Measurements from ENCODE around the gene INTS7. TPM values are rescaled to one million over a fixed set of nuclear protein-coding genes. Genes with fewer than 3 reads are reported as not detected.
"Not testable (repeated sequence)": the region's sequence is repeated elsewhere in the genome, so short reads cannot be mapped to it uniquely, and the experiment has no call there.

INTS7 gene
- total RNA-seq, 1 donor from 2014 or later = 19.1 TPM

DNA sequence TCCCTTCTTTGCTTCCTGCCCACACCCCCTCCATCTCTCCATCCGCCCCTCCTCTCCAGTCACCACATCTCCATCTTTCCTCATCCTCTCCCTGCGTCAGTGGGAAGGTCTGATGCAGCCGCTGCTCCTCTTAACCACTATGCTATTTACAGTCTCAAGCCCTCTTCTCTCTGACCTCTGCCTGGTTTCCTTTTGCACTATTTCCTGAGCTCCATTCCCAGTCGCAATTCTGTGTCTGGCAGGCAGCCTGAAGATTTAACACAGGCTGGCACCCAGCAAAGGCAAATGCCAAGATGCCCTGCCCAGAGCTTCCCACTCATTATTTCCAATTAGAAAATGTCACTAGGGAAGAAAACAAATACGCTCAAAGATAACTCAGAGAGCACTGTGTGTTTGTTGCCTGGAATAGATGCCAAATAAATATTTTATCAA is 115.2 kb downstream of the INTS7 start:
- TF ChIP-seq, protein P1, sequence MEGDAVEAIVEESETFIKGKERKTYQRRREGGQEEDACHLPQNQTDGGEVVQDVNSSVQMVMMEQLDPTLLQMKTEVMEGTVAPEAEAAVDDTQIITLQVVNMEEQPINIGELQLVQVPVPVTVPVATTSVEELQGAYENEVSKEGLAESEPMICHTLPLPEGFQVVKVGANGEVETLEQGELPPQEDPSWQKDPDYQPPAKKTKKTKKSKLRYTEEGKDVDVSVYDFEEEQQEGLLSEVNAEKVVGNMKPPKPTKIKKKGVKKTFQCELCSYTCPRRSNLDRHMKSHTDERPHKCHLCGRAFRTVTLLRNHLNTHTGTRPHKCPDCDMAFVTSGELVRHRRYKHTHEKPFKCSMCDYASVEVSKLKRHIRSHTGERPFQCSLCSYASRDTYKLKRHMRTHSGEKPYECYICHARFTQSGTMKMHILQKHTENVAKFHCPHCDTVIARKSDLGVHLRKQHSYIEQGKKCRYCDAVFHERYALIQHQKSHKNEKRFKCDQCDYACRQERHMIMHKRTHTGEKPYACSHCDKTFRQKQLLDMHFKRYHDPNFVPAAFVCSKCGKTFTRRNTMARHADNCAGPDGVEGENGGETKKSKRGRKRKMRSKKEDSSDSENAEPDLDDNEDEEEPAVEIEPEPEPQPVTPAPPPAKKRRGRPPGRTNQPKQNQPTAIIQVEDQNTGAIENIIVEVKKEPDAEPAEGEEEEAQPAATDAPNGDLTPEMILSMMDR (IDR thresholded peaks at IDR 0.05) = no peak
- DNase-seq (no peak), ATAC-seq (ENCODE audit: low read depth) (no peak)
- H3K9me3 Mint-ChIP-seq = no peaks in the 10 kb centered on the region
- POLR2A ChIA-PET = no interaction called here
- CTCF ChIA-PET = no interaction called here
- H3K36me3 Mint-ChIP-seq (ENCODE audit: low read depth) = no peaks in the 10 kb centered on the region
- H3K27me3 Mint-ChIP-seq = peaks cover 2% of the 10 kb centered on the region
- intact Hi-C loops (cut with micrococcal nuclease) = no loop called here
- H3K27ac Mint-ChIP-seq = no peak overlapping the region
- H3K4me1 Mint-ChIP-seq = peaks cover 3% of the 10 kb centered on the region
- H3K4me3 Mint-ChIP-seq = no peak overlapping the region

DNA sequence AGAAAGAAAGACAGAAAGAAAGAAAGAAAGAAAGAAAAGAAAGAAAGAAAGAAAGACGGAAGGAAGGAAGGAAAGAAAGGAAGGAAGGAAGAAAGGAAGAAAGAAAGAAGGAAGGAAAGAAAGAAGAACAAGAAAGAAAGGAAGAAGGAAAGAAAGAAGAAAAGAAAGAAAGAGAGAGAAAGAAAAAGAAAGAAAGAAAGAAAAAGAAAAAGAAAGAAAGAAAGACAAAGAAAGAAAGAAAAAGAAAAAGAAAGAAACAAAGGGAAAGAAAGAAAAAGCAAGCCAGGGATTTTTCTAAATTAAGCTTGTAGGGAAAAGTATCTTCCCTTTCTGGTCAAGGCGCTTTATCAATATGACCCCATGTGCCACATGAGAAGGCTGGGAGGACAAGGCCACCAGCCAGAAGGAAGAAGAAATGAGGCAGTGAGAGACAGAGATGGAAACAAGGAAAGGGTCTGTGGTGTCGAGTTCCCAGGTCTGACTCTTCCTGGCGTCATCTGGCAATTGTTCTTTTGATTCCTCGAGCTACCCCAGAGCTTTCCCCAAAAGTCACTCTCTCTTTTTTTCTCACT is 116.4 kb downstream of the INTS7 start:
- no peak overlapping the region for H3K4me3 Mint-ChIP-seq
- intact Hi-C loops (cut with micrococcal nuclease) = no loop called here
- H3K9me3 Mint-ChIP-seq = no peaks in the 10 kb centered on the region
- H3K27ac Mint-ChIP-seq = no peak overlapping the region
- ChIA-PET POLR2A (no interaction called here), CTCF (no interaction called here)
- no peak for DNase-seq
- no peaks in the 10 kb centered on the region for H3K36me3 Mint-ChIP-seq (ENCODE audit: low read depth)
- TF ChIP-seq, protein P1 (IDR thresholded peaks at IDR 0.05) = no peak
- peaks cover 3% of the 10 kb centered on the region for H3K4me1 Mint-ChIP-seq
- ATAC-seq (ENCODE audit: low read depth) = no peak
- H3K27me3 Mint-ChIP-seq = peaks cover 2% of the 10 kb centered on the region

GRCh38 chr1:211916458-211916857 is 118.9 kb downstream of the INTS7 start:
- H3K36me3 Mint-ChIP-seq (ENCODE audit: low read depth); CTCF ChIA-PET; H3K4me1 Mint-ChIP-seq; H3K4me3 Mint-ChIP-seq; intact Hi-C loops (cut with micrococcal nuclease); ATAC-seq (ENCODE audit: low read depth); H3K27ac Mint-ChIP-seq; DNase-seq; H3K9me3 Mint-ChIP-seq; H3K27me3 Mint-ChIP-seq; POLR2A ChIA-PET: not testable (repeated sequence)

- ATAC-seq (ENCODE audit: low read depth) (no peak), DNase-seq (no peak)
- H3K27ac Mint-ChIP-seq = no peak overlapping the region
- TF ChIP-seq, protein P1 (IDR thresholded peaks at IDR 0.05) = no peak
- intact Hi-C loops (cut with micrococcal nuclease) = no loop called here
- ChIA-PET POLR2A (no interaction called here), CTCF (no interaction called here)
- H3K9me3 Mint-ChIP-seq = no peaks in the 10 kb centered on the region
- H3K36me3 Mint-ChIP-seq (ENCODE audit: low read depth) = no peaks in the 10 kb centered on the region
- H3K4me3 Mint-ChIP-seq = no peak overlapping the region
- peaks cover 3% of the 10 kb centered on the region for H3K4me1 Mint-ChIP-seq
- peaks cover 3% of the 10 kb centered on the region for H3K27me3 Mint-ChIP-seq
Observed at GRCh38 chr1:211915924-211916323, 119.4 kb downstream of the INTS7 start.

DNA sequence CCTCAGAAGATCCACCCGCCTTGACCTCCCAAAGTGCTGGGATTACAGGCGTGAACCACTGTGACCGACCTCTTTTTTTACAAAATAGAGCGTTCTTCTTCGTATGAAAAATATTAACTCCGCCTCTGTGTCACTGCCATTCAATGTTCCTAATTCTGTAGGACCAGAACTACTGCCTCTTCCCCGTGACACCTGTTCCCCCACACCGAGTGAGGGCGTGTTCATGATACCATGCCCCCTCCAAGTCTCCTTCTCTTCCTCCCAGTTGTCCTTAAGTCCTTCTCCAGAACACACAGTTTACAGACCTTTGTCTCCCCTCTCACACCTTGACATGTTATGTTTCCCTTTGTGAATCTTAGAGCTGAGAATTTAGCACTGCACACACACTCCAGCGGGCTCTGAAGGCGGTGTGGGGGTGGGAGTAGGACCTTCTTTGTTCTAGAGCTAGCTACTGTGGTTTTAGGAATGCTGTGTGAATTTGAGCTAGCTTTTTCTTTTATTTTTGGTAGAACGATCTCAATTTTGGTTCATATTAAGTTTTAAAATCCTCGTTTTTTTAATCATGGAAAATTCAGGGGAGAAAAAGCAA is 122.4 kb downstream of the INTS7 start:
- H3K4me3 Mint-ChIP-seq = no peak overlapping the region
- peaks cover 1% of the 10 kb centered on the region for H3K27me3 Mint-ChIP-seq
- no peak for DNase-seq
- intact Hi-C loops (cut with micrococcal nuclease) = no loop called here
- no peak for ATAC-seq (ENCODE audit: low read depth)
- TF ChIP-seq, protein P1 (IDR thresholded peaks at IDR 0.05) = no peak
- H3K27ac Mint-ChIP-seq = no peak overlapping the region
- ChIA-PET CTCF (no interaction called here), POLR2A (no interaction called here)
- H3K36me3 Mint-ChIP-seq (ENCODE audit: low read depth) = no peaks in the 10 kb centered on the region
- H3K9me3 Mint-ChIP-seq = no peaks in the 10 kb centered on the region
- H3K4me1 Mint-ChIP-seq = peaks cover under 1% of the 10 kb centered on the region

- Mint-ChIP-seq H3K27me3 (peaks cover 1% of the 10 kb centered on the region), H3K27ac (no peak overlapping the region), H3K4me3 (no peak overlapping the region), H3K9me3 (no peaks in the 10 kb centered on the region), H3K4me1 (no peaks in the 10 kb centered on the region), H3K36me3 (ENCODE audit: low read depth) (no peaks in the 10 kb centered on the region)
- intact Hi-C loops (cut with micrococcal nuclease) = no loop called here
- ChIA-PET CTCF (no interaction called here), POLR2A (interaction anchor here (0.6 kb wide), 1 partner anchor 87 kb away, joined by 3 read pairs; no protein-coding TSS in a partner anchor)
- ATAC-seq (ENCODE audit: low read depth) (no peak), DNase-seq (no peak)
- TF ChIP-seq, protein P1 (IDR thresholded peaks at IDR 0.05) = no peak
Observed at GRCh38 chr1:211912038-211912437, 123.3 kb downstream of the INTS7 start.

All from activated B cell treated with CpG ODN at 0.5 μM for 24 hours (primary cell).